ENCODE results near the gene FANCC. TPM values are rescaled to one million over a fixed set of nuclear protein-coding genes. Genes with fewer than 3 reads are reported as not detected.

FANCC gene
- total and polyA plus RNA-seq, 2 of the 13 experiments (the other 11 are each of a cell fraction or from before 2014, with no cell fraction given), result 7.4 to 8.6 TPM

- in situ Hi-C loops (cut with HindIII; ENCODE audit: extremely low pct_ligation_motif_present, low pct_unique_long_range_greater_than_20kb) (no loop called here), intact Hi-C loops (cut with micrococcal nuclease; ENCODE audit: unreplicated experiment) (no loop called here)
- H3K79me2 ChIP-seq (ENCODE audit: insufficient read depth, low read length), result no peaks in the 10 kb centered on the region
- FAIRE-seq, result no peak
- ChIA-PET POLR2A (no interaction called here), CTCF (ENCODE audit: low intra/inter-chr PET ratio, low total read pairs) (no interaction called here)
- no peak overlapping the region for H3K4me2 ChIP-seq (ENCODE audit: low read depth, low read length)
- BruUV-seq (replicated peaks), result no TSS peak
- no peak overlapping the region for H3K9ac ChIP-seq (ENCODE audit: insufficient read depth, low read depth, low read length)
- no peak overlapping the region for H3K4me3 ChIP-seq (replicated peaks in 1 of 3; ENCODE audit: insufficient read depth in 1 of 3, low read depth in 2 of 3, low read length in 3 of 3)
- no peak for ATAC-seq
- no peak overlapping the region for H2AFZ ChIP-seq (ENCODE audit: low read length)
- H4K20me1 ChIP-seq (ENCODE audit: insufficient read depth, low read length), result no peaks in the 10 kb centered on the region
- 2% methylated on average over 1 of the region's 1 CpG for WGBS (ENCODE audit: low lambda C conversion rate)
- no peaks in the 10 kb centered on the region for H3K36me3 ChIP-seq (replicated peaks in 1 of 2; ENCODE audit: control insufficient read depth in 1 of 2, insufficient read depth in 2 of 2, low read length in 2 of 2)
- no peak overlapping the region for H3K27ac ChIP-seq (ENCODE audit: extremely low read length, insufficient read depth, low read length)
- no peaks in the 10 kb centered on the region for H3K27me3 ChIP-seq (ENCODE audit: control insufficient read depth in 1 of 2, insufficient read depth in 2 of 2, low read length in 2 of 2)
- H3K9me3 ChIP-seq (ENCODE audit: low read length), result peaks cover 30% of the 10 kb centered on the region
- no peak for DNase-seq (ENCODE audit: low spot score)
- peaks cover 33% of the 10 kb centered on the region for H3K4me1 ChIP-seq (ENCODE audit: insufficient read depth, low read length)
- TF ChIP-seq MLX (CRISPR knock-in tag; IDR thresholded peaks at IDR 0.05), result no peak
- no peak for TF ChIP-seq ZNF788 (CRISPR knock-in tag; IDR thresholded peaks at IDR 0.05; ENCODE audit: borderline replicate concordance)
- TF ChIP-seq EZH2 (conservative IDR thresholded peaks at IDR 0.05; ENCODE audit: low read depth, low read length), result no peak
- no peak for TF ChIP-seq NFKBIZ (CRISPR knock-in tag; IDR thresholded peaks at IDR 0.05)
- TF ChIP-seq DMAP1 (CRISPR knock-in tag; IDR thresholded peaks at IDR 0.05), result no peak
- TF ChIP-seq ADNP (CRISPR knock-in tag; IDR thresholded peaks at IDR 0.05), result no peak
- TF ChIP-seq AKNA (CRISPR knock-in tag; IDR thresholded peaks at IDR 0.05; ENCODE audit: borderline replicate concordance), result no peak
- TF ChIP-seq NR2F6 (IDR thresholded peaks at IDR 0.05), result no peak
- no peak for TF ChIP-seq NR2F6 (CRISPR knock-in tag; IDR thresholded peaks at IDR 0.05)
- no peak for TF ChIP-seq SMAD3 (CRISPR knock-in tag; IDR thresholded peaks at IDR 0.05)
- TF ChIP-seq ZSCAN31 (CRISPR knock-in tag; IDR thresholded peaks at IDR 0.05; ENCODE audit: low read depth), result no peak
- TF ChIP-seq SPEN (CRISPR knock-in tag; IDR thresholded peaks at IDR 0.05; ENCODE audit: low read depth), result no peak
Observed at GRCh38 chr9:95325221-95325620, 7.7 kb upstream of the FANCC start.
